HG03097 (cell line): ENCODE measurements around the gene PCDHGA12.
"Not testable (repeated sequence)": the region's sequence is repeated elsewhere in the genome, so short reads cannot be mapped to it uniquely, and the experiment has no call there.

Experiments
- ATAC-seq: cut with Tn5 transposase; IDR thresholded peaks from one replicate; pipeline ENCODE4 v1.9.1; 2021; ENCODE audit not compliant: unreplicated experiment, low FRiP score

The PCDHGA12 gene

GRCh38 chr5:141430332-141431113, at the start of gene PCDHGA12:
PCDHGA12 (plus strand) TSS chr5:141430507; CDS start chr5:141430760, 253 bp downstream.
- ATAC-seq: no peak

DNA sequence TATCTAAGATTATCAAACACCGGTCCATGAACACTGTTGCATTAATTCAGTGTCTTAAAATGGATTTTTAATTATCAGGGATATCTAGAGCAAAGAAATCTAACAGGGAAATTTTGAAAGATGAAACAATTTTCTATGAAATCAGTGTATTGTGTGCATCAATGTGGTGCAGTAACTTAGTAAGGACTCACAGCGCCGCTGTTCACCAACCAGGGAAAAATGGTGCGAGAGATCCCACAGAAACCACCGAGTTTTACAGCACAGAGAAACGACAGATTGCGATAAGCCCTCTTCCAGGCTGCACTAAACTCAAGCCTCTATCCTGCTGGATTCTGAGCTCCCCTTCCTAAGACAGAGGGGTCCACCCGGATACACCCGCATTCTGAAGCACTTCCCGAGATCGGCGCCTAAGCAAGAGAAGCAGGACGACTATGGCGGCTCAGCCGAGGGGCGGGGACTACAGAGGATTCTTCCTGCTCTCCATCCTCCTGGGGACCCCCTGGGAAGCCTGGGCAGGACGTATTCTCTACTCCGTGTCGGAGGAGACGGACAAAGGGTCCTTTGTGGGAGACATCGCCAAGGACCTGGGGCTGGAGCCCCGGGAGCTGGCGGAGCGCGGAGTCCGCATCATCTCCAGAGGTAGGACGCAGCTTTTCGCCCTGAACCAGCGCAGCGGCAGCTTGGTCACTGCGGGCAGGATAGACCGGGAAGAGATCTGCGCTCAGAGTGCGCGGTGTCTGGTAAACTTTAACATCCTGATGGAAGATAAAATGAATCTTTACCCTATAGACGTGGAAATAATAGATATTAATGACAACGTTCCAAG, 47.6 kb upstream of the PCDHGA12 start, which contains the start of gene PCDHGA7:
PCDHGA7 (plus strand) TSS at position 274 of the 826 bp plus-strand sequence; CDS start at position 432, 158 bp downstream.
- ATAC-seq: no peak

GRCh38 chr5:141383345-141383744, 47.0 kb upstream of the PCDHGA12 start:
- no peak for ATAC-seq

DNA sequence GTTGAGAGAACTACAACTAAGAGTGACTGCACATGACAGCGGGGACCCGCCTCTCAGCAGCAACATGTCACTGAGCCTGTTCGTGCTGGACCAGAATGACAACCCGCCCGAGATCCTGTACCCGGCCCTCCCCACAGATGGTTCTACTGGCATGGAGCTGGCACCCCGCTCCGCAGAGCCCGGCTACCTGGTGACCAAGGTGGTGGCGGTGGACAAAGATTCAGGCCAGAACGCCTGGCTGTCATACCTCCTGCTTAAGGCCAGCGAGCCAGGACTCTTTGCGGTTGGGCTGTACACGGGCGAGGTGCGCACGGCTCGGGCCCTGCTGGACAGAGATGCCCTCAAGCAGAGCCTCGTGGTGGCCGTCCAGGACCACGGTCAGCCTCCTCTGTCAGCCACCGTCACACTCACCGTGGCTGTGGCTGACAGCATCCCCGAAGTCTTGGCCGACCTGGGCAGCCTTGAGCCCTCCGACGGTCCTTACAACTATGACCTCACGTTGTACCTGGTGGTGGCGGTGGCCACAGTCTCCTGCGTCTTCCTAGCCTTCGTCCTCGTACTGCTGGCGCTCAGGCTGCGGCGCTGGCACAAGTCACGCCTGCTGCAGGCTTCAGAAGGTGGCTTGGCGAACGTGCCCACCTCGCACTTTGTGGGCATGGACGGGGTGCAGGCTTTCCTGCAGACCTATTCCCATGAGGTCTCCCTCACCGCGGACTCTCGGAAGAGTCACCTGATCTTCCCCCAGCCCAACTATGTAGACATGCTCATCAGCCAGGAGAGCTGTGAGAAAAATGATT, 45.6 kb upstream of the PCDHGA12 start:
- no peak for ATAC-seq

GRCh38 chr5:141387557-141388311, 42.6 kb upstream of the PCDHGA12 start, which contains the start of gene PCDHGB4:
PCDHGB4 (plus strand) TSS chr5:141387698; CDS start chr5:141387885, 187 bp downstream.
- ATAC-seq: not testable (repeated sequence)

- no peak for ATAC-seq
Observed at GRCh38 chr5:141388661-141389060, 41.6 kb upstream of the PCDHGA12 start.

DNA sequence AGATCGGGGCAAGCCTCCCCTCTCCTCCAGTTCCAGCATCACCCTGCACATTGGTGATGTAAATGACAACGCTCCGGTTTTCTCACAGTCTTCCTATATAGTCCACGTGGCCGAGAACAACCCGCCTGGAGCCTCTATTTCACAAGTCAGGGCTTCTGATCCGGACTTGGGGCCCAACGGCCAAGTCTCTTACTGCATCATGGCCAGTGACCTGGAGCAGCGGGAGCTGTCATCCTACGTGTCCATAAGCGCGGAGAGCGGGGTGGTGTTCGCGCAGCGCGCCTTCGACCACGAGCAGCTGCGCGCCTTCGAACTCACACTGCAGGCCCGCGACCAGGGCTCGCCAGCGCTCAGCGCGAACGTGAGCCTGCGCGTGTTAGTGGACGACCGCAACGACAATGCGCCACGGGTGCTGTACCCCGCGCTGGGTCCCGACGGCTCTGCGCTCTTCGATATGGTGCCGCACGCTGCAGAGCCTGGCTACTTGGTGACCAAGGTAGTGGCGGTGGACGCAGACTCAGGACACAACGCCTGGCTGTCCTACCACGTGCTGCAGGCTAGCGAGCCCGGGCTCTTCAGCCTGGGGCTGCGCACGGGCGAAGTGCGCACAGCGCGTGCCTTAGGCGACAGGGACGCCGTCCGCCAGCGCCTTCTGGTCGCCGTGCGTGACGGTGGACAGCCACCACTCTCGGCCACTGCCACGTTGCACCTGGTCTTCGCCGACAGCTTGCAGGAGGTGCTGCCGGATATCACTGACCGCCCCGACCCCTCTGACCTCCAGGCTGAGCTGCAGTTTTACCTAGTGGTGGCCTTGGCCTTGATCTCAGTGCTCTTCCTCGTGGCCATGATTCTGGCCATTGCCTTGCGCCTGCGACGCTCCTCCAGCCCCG, 40.9 kb upstream of the PCDHGA12 start:
- no peak for ATAC-seq

DNA sequence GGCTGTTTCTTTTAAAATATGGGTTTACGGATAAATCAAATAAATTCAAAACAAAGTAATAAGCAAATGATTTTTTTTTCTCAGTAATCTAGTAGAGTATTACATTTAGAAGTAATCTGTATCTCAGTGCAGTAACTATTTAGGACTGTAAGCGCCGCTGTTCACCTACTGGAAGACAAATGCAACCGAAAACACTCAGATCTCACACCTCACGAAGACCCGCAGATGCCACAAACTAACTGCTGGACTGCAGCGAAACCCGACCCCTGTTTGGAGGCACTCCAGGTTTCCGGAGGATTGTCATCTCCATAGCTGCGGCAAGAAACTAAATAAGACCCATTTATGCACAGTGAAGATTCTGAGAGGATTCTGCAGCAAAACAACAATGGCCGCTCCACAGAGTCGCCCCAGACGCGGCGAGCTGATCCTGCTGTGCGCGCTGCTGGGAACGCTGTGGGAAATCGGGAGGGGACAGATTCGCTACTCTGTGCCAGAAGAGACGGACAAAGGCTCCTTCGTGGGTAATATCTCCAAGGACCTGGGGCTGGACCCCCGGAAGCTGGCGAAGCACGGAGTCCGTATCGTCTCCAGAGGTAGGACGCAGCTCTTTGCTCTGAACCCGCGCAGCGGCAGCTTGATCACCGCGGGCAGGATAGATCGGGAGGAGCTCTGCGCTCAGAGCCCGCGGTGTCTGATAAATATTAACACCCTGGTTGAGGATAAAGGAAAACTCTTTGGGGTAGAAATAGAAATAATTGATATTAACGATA, 37.7 kb upstream of the PCDHGA12 start, which contains the start of gene PCDHGA8:
PCDHGA8 (plus strand) TSS at position 205 of the 770 bp plus-strand sequence; CDS start at position 386, 181 bp downstream.
- no peak for ATAC-seq

DNA sequence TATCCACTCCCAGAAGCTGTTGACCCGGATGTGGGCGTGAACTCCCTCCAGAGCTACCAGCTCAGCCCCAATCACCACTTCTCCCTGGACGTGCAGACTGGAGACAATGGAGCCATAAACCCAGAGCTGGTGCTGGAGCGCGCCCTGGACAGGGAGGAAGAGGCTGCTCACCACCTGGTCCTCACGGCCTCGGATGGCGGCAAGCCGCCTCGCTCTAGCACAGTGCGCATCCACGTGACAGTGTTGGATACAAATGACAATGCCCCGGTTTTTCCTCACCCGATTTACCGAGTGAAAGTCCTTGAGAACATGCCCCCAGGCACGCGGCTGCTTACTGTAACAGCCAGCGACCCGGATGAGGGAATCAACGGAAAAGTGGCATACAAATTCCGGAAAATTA, 37.0 kb upstream of the PCDHGA12 start:
- no peak for ATAC-seq

DNA sequence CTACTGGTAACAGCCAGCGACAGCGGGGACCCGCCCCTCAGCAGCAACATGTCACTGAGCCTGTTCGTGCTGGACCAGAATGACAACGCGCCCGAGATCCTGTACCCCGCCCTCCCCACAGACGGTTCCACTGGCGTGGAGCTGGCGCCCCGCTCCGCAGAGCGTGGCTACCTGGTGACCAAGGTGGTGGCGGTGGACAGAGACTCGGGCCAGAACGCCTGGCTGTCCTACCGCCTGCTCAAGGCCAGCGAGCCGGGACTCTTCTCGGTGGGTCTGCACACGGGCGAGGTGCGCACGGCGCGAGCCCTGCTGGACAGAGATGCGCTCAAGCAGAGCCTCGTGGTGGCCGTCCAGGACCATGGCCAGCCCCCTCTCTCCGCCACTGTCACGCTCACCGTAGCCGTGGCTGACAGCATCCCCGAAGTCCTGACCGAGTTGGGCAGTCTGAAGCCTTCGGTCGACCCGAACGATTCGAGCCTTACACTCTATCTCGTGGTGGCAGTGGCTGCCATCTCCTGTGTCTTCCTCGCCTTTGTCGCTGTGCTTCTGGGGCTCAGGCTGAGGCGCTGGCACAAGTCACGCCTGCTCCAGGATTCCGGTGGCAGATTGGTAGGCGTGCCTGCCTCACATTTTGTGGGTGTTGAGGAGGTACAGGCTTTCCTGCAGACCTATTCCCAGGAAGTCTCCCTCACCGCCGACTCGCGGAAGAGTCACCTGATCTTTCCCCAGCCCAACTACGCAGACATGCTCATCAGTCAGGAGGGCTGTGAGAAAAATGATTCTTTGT, 35.7 kb upstream of the PCDHGA12 start:
- not testable (repeated sequence) for ATAC-seq

- ATAC-seq: not testable (repeated sequence)
Observed at GRCh38 chr5:141397756-141398551, 32.4 kb upstream of the PCDHGA12 start, which contains the start of gene PCDHGB5. PCDHGB5 (plus strand) TSS chr5:141397947; CDS start chr5:141398128, 181 bp downstream.

DNA sequence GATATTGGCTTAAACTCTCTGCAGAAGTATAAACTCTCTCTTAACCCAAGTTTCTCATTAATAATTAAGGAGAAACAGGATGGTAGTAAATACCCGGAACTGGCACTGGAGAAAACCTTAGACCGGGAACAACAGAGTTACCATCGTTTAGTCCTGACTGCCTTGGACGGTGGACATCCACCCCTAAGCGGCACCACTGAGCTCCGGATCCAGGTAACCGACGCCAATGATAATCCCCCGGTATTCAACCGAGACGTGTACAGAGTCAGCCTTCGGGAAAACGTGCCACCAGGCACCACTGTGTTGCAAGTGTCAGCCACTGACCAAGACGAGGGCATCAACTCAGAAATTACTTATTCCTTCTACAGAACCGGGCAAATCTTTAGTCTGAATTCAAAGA, 31.7 kb upstream of the PCDHGA12 start:
- ATAC-seq: no peak

DNA sequence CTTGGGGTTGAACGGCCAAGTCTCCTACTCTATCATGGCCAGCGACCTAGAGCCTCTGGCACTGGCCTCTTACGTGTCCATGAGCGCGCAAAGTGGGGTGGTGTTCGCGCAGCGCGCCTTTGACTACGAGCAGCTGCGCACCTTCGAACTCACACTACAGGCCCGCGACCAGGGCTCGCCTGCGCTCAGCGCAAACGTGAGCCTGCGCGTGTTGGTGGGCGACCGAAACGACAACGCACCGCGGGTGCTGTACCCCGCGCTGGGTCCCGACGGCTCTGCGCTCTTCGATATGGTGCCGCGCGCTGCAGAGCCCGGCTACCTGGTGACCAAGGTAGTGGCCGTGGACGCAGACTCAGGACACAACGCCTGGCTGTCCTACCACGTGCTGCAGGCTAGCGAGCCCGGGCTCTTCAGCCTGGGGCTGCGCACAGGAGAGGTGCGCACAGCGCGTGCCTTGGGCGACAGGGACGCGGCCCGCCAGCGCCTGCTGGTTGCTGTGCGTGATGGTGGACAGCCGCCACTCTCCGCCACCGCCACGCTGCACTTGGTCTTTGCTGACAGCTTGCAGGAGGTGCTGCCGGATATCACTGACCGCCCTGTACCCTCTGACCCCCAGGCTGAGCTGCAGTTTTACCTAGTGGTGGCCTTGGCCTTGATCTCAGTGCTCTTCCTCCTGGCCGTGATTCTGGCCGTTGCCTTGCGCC, 30.6 kb upstream of the PCDHGA12 start:
- ATAC-seq: no peak

DNA sequence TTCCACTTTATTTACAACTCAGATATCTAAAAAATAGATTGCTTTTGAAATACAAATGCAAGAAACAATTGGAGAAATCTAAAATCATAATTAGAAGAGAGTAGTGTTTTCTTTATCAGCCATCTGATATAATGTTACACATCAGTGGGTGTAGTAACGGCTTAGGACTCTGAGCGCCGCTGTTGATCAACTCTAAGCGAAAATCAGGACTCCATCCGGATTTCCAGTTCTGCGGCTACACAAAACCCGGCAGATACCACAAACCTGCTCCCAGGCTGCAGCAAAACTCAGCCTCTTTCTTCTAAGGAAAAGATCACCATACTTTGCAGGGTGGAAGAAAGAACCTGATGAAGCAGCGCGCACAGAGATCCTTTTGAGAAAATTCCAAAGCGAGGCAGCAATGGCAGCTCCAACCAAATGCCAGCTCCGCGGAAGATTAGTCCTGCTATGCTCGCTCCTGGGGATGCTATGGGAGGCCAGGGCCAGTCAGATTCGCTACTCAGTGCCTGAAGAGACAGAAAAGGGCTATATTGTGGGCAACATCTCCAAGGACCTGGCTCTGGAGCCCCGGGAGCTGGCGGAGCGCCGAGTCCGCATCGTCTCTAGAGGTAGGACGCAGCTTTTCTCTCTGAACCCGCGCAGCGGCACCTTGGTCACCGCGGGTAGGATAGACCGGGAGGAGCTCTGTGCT, 27.6 kb upstream of the PCDHGA12 start, which contains the start of gene PCDHGA9:
PCDHGA9 (plus strand) TSS at position 226 of the 691 bp plus-strand sequence; CDS start at position 401, 175 bp downstream.
- no peak for ATAC-seq

- ATAC-seq: no peak
Observed at GRCh38 chr5:141403387-141403786, 26.9 kb upstream of the PCDHGA12 start.
